Left hindlimb (tissue), 1 donor: ENCODE data around the gene PHACTR4.
"Not testable (repeated sequence)": the region's sequence is repeated elsewhere in the genome, so short reads cannot be mapped to it uniquely, and the experiment has no call there.

Source experiments
- DNase-seq: peaks from one replicate; pipeline ENCODE4 v3.0.0-alpha.2; 2018

Gene PHACTR4

GRCh38 chr1:28373450-28373849 is 3.9 kb downstream of the PHACTR4 start:
- DNase-seq: not testable (repeated sequence)

- no peak for DNase-seq
Measured at GRCh38 chr1:28374297-28374696, 4.8 kb downstream of the PHACTR4 start.

- DNase-seq: not testable (repeated sequence)
Measured at GRCh38 chr1:28375598-28375997, 6.1 kb downstream of the PHACTR4 start.

- not testable (repeated sequence) for DNase-seq
Measured at GRCh38 chr1:28376195-28376594, 6.7 kb downstream of the PHACTR4 start.

GRCh38 chr1:28378906-28379305 is 9.4 kb downstream of the PHACTR4 start:
- no peak for DNase-seq

- DNase-seq: no peak
Measured at GRCh38 chr1:28380394-28380793, 10.9 kb downstream of the PHACTR4 start.

- DNase-seq: not testable (repeated sequence)
Measured at GRCh38 chr1:28383785-28384184, 14.2 kb downstream of the PHACTR4 start.

- no peak for DNase-seq
Measured at GRCh38 chr1:28392027-28392652, 22.6 kb downstream of the PHACTR4 start.

- DNase-seq: no peak
Measured at GRCh38 chr1:28394136-28394535, 24.6 kb downstream of the PHACTR4 start.

GRCh38 chr1:28395181-28395580 is 25.6 kb downstream of the PHACTR4 start:
- no peak for DNase-seq

GRCh38 chr1:28401760-28402159 is 32.2 kb downstream of the PHACTR4 start:
- no peak for DNase-seq

- no peak for DNase-seq
Measured at GRCh38 chr1:28409090-28409489, 39.5 kb downstream of the PHACTR4 start.

- DNase-seq: no peak
Measured at GRCh38 chr1:28411656-28412055, 42.1 kb downstream of the PHACTR4 start.

GRCh38 chr1:28412731-28413130 is 43.2 kb downstream of the PHACTR4 start:
- no peak for DNase-seq

GRCh38 chr1:28416509-28417194 is 47.1 kb downstream of the PHACTR4 start:
- DNase-seq: no peak

- DNase-seq: no peak
Measured at GRCh38 chr1:28417441-28417922, 47.9 kb downstream of the PHACTR4 start.

- DNase-seq: no peak
Measured at GRCh38 chr1:28417926-28418637, 48.5 kb downstream of the PHACTR4 start.

GRCh38 chr1:28421744-28422143 is 52.2 kb downstream of the PHACTR4 start:
- DNase-seq: no peak

GRCh38 chr1:28426831-28427230 is 57.3 kb downstream of the PHACTR4 start:
- DNase-seq: no peak

GRCh38 chr1:28428012-28428411 is 58.5 kb downstream of the PHACTR4 start:
- no peak for DNase-seq

GRCh38 chr1:28428990-28429520 is 59.5 kb downstream of the PHACTR4 start:
- no peak for DNase-seq

GRCh38 chr1:28436211-28436769 is 66.8 kb downstream of the PHACTR4 start:
- no peak for DNase-seq

GRCh38 chr1:28437264-28437923 is 67.9 kb downstream of the PHACTR4 start:
- DNase-seq: no peak
